ENCODE measurements around the gene TPRN.

- TF ChIP-seq EZH2 (IDR thresholded peaks at IDR 0.05; ENCODE audit: borderline replicate concordance, low read length) (no peak), CTCF (conservative IDR thresholded peaks at IDR 0.05 in 1 of 2, IDR thresholded peaks at IDR 0.05 in 1 of 2; ENCODE audit: extremely low read depth in 1 of 2, insufficient read depth in 1 of 2, low read depth in 1 of 2, low read length in 2 of 2) (no peak)
Observed at GRCh38 chr9:137182836-137183235, 17.7 kb downstream of the TPRN start.

All from mammary epithelial cell (primary cell).